WTC11 (cell line): ENCODE results near the gene DENND11.

Experiments
- CREB1 ChIP-seq: sonication (generic); formaldehyde crosslinking; IDR thresholded peaks from 2 replicates; pipeline ENCODE4 v1.8.0; 2023; ENCODE audit warnings: mild to moderate bottlenecking, missing genetic modification reagents
- TEAD1 ChIP-seq: sonication (generic); formaldehyde crosslinking; IDR thresholded peaks from 2 replicates; pipeline ENCODE4 v1.8.0; 2022; ENCODE audit warnings: mild to moderate bottlenecking, missing genetic modification reagents
- TF ChIP-seq, protein P1 (sequence below): fragments of 200-600 bp; IDR thresholded peaks from 2 replicates; pipeline ENCODE4 v1.8.0; 2022; ENCODE audit warnings: antibody characterized with exemption

DNA sequence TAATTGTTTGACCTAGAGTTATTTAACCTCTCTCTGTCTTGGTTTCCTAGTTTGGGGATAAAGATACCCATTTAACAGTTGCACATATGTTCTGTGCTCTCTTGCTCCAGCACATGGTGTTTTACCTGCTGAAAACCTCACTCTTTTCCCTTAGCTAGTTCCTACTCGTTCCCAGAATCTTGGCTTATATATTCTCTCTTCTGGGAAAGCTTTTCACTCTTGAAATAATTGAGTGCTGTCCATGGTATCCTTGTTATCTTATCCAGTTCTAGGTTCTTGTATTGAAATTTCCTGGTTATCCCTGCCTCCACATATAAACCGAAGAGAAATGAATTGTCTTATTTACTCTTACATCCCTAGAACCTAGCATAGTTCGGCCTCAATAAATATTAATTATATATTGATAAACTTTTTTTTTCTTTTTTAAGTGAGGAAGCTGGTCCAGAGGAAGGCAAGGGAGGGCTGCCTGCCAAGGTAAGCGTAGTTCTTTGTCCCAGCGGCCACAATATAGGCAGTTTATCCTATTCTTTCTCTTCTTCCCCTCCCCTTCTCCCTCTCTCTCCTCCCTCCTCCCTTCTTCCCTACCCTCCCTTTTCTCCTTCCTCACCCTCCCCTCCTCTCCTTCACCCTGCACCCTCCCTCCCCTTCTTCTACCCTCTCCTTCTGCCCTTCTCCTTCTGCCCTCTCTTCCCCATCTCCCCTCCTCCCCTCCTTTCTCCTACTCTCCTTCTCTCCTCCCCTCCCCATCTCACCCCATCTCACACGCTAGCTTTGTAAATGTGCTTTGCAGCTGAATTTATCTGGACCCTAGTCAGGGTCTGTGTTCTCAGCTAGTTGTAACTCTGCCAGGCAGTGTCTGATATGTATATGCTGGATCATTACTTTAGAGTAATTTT lies 14.1 kb upstream of the DENND11 start:
- TF ChIP-seq, protein P1, sequence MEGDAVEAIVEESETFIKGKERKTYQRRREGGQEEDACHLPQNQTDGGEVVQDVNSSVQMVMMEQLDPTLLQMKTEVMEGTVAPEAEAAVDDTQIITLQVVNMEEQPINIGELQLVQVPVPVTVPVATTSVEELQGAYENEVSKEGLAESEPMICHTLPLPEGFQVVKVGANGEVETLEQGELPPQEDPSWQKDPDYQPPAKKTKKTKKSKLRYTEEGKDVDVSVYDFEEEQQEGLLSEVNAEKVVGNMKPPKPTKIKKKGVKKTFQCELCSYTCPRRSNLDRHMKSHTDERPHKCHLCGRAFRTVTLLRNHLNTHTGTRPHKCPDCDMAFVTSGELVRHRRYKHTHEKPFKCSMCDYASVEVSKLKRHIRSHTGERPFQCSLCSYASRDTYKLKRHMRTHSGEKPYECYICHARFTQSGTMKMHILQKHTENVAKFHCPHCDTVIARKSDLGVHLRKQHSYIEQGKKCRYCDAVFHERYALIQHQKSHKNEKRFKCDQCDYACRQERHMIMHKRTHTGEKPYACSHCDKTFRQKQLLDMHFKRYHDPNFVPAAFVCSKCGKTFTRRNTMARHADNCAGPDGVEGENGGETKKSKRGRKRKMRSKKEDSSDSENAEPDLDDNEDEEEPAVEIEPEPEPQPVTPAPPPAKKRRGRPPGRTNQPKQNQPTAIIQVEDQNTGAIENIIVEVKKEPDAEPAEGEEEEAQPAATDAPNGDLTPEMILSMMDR, result no peak
- no peak for TF ChIP-seq CREB1 (CRISPR knock-in tag)
- TF ChIP-seq TEAD1 (CRISPR knock-in tag), result no peak
